Activated CD4-positive, alpha-beta T cell treated with anti-CD3 and anti-CD28 coated beads, Interleukin-2, amount 10 ng/mL, durations not matched to agents 24 days and 14 days (primary cell): ENCODE measurements around the gene LGI2. TPM values are rescaled to one million over a fixed set of nuclear protein-coding genes. Genes with fewer than 3 reads are reported as not detected.
"Not testable (repeated sequence)": the region's sequence is repeated elsewhere in the genome, so short reads cannot be mapped to it uniquely, and the experiment has no call there.

Experiments used
- DNase-seq: peaks from one replicate; pipeline ENCODE4 v3.0.0; 2022
- H3K27ac Mint-ChIP-seq: one replicate; pipeline ENCODE4 v1.8.0; 2022; ENCODE audit warnings: mild to moderate bottlenecking, mixed read lengths
- H3K27me3 Mint-ChIP-seq: one replicate; pipeline ENCODE4 v1.8.0; 2022; ENCODE audit warnings: mixed read lengths
- H3K36me3 Mint-ChIP-seq: one replicate; pipeline ENCODE4 v1.8.0; 2022; ENCODE audit warnings: low read depth, mild to moderate bottlenecking, mixed read lengths
- H3K4me1 Mint-ChIP-seq: one replicate; pipeline ENCODE4 v1.8.0; 2021; ENCODE audit warnings: mixed read lengths
- H3K4me3 Mint-ChIP-seq: one replicate; pipeline ENCODE4 v1.8.0; 2022; ENCODE audit warnings: mild to moderate bottlenecking, moderate library complexity, mixed read lengths
- H3K9me3 Mint-ChIP-seq: one replicate; pipeline ENCODE4 v1.8.0; 2021; ENCODE audit warnings: mixed read lengths
- intact Hi-C: fragments of 100-400 bp; cut with micrococcal nuclease; formaldehyde crosslinking; loops from one replicate; pipeline ENCODE4 v1.15.1; 2023
- total RNA-seq: library from RNA; stranded (reverse); gene quantifications from 2 replicates; pipeline ENCODE4 v1.2.3, GENCODE V29; 2022

LGI2 gene, protein sequence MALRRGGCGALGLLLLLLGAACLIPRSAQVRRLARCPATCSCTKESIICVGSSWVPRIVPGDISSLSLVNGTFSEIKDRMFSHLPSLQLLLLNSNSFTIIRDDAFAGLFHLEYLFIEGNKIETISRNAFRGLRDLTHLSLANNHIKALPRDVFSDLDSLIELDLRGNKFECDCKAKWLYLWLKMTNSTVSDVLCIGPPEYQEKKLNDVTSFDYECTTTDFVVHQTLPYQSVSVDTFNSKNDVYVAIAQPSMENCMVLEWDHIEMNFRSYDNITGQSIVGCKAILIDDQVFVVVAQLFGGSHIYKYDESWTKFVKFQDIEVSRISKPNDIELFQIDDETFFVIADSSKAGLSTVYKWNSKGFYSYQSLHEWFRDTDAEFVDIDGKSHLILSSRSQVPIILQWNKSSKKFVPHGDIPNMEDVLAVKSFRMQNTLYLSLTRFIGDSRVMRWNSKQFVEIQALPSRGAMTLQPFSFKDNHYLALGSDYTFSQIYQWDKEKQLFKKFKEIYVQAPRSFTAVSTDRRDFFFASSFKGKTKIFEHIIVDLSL
- not detected in 2 replicates for total RNA-seq

DNA sequence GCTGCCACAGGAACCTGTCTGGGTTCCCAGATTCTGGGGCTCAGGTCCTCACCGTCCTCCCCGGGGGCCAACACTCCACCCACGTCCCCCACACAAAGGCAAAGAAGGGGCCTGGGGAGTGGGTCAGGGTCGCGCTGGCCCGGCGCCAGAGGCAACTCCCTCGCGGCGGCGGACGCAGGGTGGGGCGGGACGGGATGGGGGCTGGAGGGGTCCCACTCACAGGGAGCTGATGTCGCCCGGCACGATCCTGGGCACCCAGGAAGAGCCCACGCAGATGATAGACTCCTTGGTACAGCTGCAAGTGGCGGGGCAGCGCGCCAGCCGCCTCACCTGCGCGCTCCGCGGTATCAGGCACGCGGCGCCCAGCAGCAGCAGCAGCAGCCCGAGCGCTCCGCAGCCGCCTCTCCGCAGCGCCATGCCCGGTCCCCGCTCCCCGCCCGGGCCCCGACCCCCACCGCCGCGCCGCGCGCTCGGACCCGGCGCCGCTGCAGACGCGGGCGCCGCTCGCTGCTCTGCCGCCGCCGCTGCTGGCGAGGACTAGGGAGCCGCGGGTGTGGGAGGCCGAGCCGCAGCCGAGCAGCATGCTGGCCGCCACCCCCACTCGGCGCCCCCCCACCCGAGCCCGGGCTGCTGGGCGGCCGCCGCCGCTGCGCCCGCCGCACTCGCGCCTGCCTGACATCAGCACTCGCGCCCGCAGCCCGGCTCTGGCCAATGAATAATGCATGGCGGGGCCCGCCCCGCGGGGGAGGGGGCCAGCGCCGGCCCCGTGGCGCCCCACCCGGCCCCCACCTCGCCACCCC lies at the start of gene LGI2:
Gene LGI2, minus strand, starts transcription at position 670 of the 800 bp plus-strand sequence. Its CDS starts 253 bp downstream, at position 417.
- Mint-ChIP-seq H3K27ac (no peak within 1 kb of the TSS), H3K9me3 (no peaks in the 10 kb centered on the region), H3K36me3 (no peaks in the 10 kb centered on the region), H3K4me3 (no peak within 1 kb of the TSS), H3K27me3 (peaks cover 74% of the 10 kb centered on the region), H3K4me1 (peaks cover 1% of the 10 kb centered on the region)
- intact Hi-C loops = no loop called here
- DNase-seq = peak; percentile 48

DNA sequence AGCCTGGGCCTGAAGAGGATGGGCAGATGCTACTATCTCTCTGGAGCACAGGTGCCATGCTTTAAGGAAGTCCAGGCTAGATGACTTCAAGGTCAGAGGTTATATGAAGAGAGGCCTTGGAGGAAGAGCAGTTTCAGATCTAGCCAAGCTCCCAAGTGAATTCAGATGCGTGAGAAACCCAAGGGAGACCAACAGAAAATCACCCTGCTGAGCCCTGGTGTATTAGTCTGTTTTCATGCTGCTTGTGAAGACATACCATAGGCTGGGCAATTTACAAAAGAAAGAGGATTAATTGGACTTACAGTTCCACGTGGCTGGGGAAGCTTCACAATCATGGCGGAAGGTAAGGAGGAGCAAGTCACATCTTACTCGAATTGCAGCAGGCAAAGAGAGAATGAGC lies 47.8 kb upstream of the LGI2 start:
- Mint-ChIP-seq H3K27me3 (peaks cover 13% of the 10 kb centered on the region), H3K4me1 (no peaks in the 10 kb centered on the region), H3K4me3 (no peak overlapping the region), H3K36me3 (no peaks in the 10 kb centered on the region), H3K9me3 (no peaks in the 10 kb centered on the region), H3K27ac (no peak overlapping the region)
- DNase-seq = no peak
- intact Hi-C loops = no loop called here

DNA sequence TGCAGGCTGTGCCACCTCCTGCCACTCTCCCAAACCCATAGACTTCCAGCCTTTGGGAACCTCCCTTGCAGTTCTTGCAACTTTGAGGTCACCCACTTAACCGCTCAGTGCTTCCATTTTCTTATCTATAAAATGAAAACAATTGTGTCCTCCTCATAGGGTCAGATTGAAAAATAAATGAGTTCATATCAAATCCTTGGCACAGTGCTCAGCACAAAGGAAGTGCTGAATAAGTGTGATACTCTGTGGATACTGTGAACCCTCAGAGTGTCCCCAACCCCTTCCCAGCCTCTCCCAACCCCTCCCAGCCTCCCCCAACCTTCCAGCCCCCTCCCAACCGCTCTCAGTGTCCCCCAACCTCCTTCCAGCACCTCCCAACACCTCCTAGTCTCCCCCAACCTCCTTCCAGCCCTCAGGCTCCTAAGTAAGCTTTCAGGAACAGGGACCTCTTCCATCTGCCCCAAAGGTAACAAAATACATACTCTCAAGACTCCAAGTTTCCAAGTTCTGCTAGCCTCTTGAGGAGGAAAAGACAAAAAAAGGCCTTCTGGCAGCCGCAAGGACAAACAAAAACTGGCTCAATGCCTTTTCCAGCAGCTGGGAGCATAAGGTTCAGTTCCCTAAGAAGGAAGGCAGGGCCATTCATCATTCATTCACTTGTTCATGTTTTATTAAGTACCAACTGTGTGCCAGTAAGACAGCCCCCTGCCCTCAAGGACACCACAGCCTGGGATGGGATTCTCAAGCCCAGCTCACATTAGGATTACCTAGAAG lies 46.1 kb upstream of the LGI2 start:
- Mint-ChIP-seq H3K4me1 (no peaks in the 10 kb centered on the region), H3K27ac (no peak overlapping the region), H3K27me3 (peaks cover 11% of the 10 kb centered on the region), H3K9me3 (no peaks in the 10 kb centered on the region), H3K4me3 (no peak overlapping the region), H3K36me3 (no peaks in the 10 kb centered on the region)
- intact Hi-C loops = no loop called here
- DNase-seq = no peak

DNA sequence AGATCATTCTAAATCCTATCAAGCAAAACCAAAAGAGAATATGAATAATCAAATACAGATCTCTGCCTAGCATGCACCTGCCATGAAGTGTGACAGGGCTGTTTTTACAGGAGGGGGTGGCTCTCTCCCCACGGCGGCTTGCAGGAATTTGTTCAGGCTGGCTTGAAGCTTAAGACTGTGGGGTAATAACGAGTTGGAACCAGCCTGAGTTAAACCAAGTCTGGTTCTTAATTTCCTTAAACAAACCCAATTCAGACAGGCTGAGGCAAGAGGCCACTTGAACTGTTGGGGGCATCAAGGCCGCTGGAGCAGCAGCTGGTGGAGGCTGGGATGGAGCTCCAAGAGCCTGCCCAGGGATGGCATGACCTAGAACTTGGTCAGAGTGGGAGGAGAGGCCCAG lies 45.1 kb upstream of the LGI2 start:
- intact Hi-C loops = no loop called here
- H3K27ac Mint-ChIP-seq = no peak overlapping the region
- DNase-seq = no peak
- H3K36me3 Mint-ChIP-seq = no peaks in the 10 kb centered on the region
- no peaks in the 10 kb centered on the region for H3K9me3 Mint-ChIP-seq
- H3K4me1 Mint-ChIP-seq = no peaks in the 10 kb centered on the region
- H3K27me3 Mint-ChIP-seq = peaks cover 7% of the 10 kb centered on the region
- H3K4me3 Mint-ChIP-seq = no peak overlapping the region

DNA sequence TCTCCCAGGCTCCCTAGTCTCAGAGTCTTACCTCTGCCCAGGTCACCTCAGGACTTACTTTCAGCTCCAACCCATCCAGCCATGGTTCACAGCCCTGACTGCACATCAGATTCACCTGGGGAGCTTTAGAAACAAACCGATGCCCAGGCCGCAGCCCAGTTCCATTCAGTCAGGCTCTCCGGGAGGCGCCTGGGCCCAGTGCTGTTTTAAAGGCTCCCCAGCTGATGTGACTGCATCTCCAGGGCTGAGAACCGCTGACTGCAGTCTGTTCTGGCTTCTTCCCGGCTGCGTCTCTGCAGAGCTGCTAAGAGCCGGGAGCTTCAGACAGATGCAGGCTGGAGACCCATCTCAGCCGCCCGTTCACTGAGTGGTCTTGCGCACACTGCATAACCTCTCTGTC lies 44.4 kb upstream of the LGI2 start:
- H3K27ac Mint-ChIP-seq = no peak overlapping the region
- intact Hi-C loops = no loop called here
- peaks cover 7% of the 10 kb centered on the region for H3K27me3 Mint-ChIP-seq
- no peak for DNase-seq
- no peak overlapping the region for H3K4me3 Mint-ChIP-seq
- no peaks in the 10 kb centered on the region for H3K9me3 Mint-ChIP-seq
- no peaks in the 10 kb centered on the region for H3K4me1 Mint-ChIP-seq
- no peaks in the 10 kb centered on the region for H3K36me3 Mint-ChIP-seq

DNA sequence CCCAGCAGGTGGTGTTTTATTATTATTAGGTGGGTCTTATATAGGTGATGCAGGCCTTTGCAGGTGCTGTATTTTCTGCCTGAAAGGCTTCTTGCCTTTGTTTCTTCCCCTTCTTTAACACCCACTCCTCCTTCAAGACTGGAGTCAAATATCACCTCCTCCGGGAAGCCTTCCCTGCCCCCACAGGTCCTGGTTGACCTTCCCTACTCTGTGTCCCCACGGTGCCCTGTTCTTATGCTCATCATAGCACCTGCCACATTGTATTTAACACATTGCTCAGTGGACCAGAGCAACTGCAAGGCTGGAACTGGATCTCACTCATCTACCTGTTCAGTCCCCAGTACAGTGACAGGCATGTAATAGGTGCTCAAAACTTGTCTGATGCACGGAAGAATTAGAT lies 39.8 kb upstream of the LGI2 start:
- intact Hi-C loops = no loop called here
- Mint-ChIP-seq H3K36me3 (no peaks in the 10 kb centered on the region), H3K27me3 (peaks cover 3% of the 10 kb centered on the region), H3K4me3 (no peak overlapping the region), H3K4me1 (no peaks in the 10 kb centered on the region), H3K9me3 (no peaks in the 10 kb centered on the region), H3K27ac (no peak overlapping the region)
- no peak for DNase-seq

DNA sequence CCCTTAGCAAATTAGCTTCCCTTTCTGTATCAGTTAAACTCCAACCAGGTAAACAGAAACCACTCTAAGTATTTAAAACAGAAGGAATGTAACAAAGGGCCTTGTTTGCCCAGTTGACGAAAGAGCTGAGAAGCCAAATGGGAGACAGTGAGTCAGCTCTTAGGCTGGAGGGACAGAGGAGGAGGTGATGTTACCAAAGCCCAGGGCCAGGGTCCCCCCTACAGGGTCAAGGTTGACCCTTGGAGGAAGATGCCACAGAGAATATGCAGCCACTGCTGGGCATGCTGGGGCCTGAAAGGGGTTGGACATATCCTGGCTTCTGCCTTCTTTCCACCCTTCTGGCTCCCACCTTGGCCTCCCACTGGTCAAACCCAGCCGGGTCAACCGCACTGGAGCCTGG lies 38.3 kb upstream of the LGI2 start:
- intact Hi-C loops = no loop called here
- H3K4me1 Mint-ChIP-seq = no peaks in the 10 kb centered on the region
- H3K27me3 Mint-ChIP-seq = peaks cover 3% of the 10 kb centered on the region
- H3K36me3 Mint-ChIP-seq = no peaks in the 10 kb centered on the region
- no peak overlapping the region for H3K4me3 Mint-ChIP-seq
- no peaks in the 10 kb centered on the region for H3K9me3 Mint-ChIP-seq
- H3K27ac Mint-ChIP-seq = no peak overlapping the region
- no peak for DNase-seq

DNA sequence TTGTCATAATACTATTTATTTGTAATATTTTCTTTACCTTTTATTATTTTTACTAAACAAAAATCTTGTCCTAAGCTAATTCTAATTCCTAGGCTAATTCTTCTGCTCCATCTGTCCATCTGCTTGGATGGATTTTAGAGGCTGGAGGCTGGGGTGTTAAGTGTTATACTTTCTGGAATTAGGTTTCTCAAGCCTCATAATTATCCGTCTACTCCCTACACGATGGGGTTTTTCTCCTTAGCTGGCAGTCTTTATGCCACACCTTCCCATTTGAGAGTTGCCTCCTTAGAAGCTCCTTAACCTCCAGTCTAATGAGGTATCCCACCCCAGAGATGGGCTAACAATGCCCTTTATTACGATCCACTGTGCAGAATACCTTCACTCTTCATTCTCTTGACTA lies 37.6 kb upstream of the LGI2 start:
- H3K27ac Mint-ChIP-seq = no peak overlapping the region
- peaks cover 3% of the 10 kb centered on the region for H3K27me3 Mint-ChIP-seq
- H3K4me3 Mint-ChIP-seq = no peak overlapping the region
- no peaks in the 10 kb centered on the region for H3K36me3 Mint-ChIP-seq
- no peak for DNase-seq
- H3K4me1 Mint-ChIP-seq = no peaks in the 10 kb centered on the region
- H3K9me3 Mint-ChIP-seq = no peaks in the 10 kb centered on the region
- intact Hi-C loops = no loop called here

DNA sequence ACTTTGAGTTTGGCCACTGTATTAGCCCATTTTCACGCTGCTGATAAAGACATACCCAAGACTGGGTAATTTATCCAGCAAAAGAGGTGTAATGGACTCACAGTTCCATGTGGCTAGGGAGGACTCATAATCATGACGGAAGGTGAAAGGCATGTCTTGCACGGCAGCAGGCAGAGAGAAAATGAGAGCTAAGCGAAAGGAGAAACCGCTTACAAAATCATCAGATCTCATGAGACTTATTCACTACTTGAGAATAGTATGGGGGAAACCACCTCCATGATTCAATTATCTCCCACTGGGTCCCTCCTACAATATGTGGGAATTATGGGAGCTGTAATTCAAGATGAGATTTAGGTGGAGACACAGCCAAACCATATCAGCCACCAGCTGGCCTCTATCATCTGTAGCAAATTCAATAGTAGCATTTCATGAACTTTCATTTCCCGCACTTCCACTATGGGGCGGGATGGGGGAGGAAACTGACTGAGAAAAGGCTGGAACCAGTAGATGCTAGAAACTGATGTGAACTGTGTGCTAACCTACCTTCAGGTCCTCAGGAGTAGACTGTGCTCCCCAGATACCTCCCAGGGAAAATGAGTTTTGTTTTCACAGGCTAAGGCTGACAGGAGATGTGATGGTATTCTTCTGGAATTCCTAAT lies 35.3 kb upstream of the LGI2 start:
- intact Hi-C loops = no loop called here
- no peaks in the 10 kb centered on the region for H3K4me1 Mint-ChIP-seq
- peaks cover 3% of the 10 kb centered on the region for H3K27me3 Mint-ChIP-seq
- H3K9me3 Mint-ChIP-seq = no peaks in the 10 kb centered on the region
- no peak overlapping the region for H3K27ac Mint-ChIP-seq
- no peaks in the 10 kb centered on the region for H3K36me3 Mint-ChIP-seq
- no peak for DNase-seq
- H3K4me3 Mint-ChIP-seq = no peak overlapping the region

DNA sequence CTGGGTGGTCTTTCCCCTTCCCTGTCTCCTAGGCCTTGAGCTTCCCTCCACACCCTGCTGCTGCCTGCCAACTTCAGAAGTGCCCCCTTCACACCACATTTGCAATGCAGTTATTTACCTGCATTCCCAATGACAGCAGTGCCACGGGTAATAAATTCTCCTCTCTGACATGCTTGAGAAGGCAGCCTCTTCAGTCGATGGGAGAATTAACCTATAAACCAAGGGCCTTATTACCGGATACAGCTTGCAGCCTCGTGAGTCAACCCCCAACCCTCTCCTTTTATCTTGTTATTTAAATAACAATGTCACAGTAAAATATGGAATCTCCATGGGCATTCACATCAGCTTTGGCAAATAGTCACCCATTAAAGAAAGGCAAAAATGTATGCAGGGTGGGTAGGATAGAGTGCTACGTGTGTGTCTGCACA lies 34.7 kb upstream of the LGI2 start:
- Mint-ChIP-seq H3K9me3 (no peaks in the 10 kb centered on the region), H3K4me1 (no peaks in the 10 kb centered on the region)

DNA sequence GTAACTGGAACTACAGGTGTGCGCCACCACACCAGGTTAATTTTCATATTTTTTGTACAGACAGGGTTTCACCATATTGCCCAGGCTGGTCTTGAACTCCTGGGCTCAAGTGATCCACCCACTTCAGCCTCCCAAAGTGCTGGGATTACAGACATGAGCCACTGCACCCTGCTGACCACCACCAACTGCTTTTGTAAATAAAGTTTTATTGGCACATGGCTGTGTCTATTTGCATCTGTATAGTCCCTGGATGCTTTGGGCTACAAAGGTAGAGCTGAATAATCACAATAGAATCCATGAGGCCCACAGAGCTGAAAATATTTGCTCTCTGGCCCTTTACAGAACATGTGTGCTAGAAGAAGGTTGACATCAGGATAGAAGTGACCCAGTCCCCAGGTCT lies 33.7 kb upstream of the LGI2 start:
- H3K9me3 Mint-ChIP-seq, H3K27me3 Mint-ChIP-seq, H3K4me1 Mint-ChIP-seq, intact Hi-C loops, H3K27ac Mint-ChIP-seq, DNase-seq, H3K36me3 Mint-ChIP-seq, H3K4me3 Mint-ChIP-seq: not testable (repeated sequence)

More for the DNA sequence above, 34.7 kb upstream of the LGI2 start:
- H3K27ac Mint-ChIP-seq = no peak overlapping the region
- H3K4me3 Mint-ChIP-seq = no peak overlapping the region
- no peaks in the 10 kb centered on the region for H3K36me3 Mint-ChIP-seq
- no peak for DNase-seq
- peaks cover 3% of the 10 kb centered on the region for H3K27me3 Mint-ChIP-seq
- intact Hi-C loops = no loop called here

DNA sequence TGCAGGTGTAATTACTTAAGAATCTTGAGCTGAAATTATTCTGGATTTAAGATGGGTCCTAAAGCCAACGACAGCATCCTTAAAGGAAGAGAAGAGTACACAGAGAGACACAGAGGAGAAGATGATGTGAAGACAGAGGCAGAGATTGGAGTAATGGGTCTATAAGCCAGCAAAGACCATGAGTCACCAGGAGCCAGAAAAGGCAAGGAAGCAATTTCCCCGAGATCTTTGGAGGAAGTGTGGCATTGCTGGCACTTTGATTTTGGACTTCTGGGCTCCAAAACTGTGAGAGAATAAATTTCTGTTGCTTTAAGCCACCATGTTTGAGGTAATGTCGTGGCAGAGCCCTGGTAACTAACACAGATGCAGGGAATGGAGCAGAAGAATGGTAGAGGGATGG lies 32.4 kb upstream of the LGI2 start:
- H3K4me1 Mint-ChIP-seq = no peaks in the 10 kb centered on the region
- no peak overlapping the region for H3K4me3 Mint-ChIP-seq
- no peaks in the 10 kb centered on the region for H3K36me3 Mint-ChIP-seq
- H3K27me3 Mint-ChIP-seq = peaks cover 4% of the 10 kb centered on the region
- H3K9me3 Mint-ChIP-seq = no peaks in the 10 kb centered on the region
- intact Hi-C loops = no loop called here
- DNase-seq = no peak
- H3K27ac Mint-ChIP-seq = no peak overlapping the region

DNA sequence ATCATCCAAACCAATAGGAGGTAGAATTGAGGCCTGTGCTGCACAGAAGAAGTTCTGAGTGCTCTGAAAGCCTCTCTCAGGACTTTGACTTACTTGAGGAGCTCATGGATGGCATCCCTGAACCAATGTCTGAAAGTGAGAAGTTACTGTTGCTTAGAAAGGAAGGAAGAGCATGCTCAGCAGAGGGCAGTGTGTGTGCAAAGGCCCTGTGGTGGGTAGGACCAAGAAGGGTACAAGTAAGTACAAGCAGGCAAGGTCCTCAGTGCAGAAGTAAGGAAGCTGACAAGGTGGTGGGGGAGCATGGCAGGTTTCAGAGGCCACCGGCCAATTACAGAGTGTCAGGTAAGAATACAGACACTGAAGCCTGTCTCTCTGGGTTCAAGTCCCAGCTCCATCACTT lies 31.4 kb upstream of the LGI2 start:
- Mint-ChIP-seq H3K36me3 (no peaks in the 10 kb centered on the region), H3K27me3 (peaks cover 5% of the 10 kb centered on the region), H3K9me3 (no peaks in the 10 kb centered on the region), H3K4me3 (no peak overlapping the region), H3K4me1 (no peaks in the 10 kb centered on the region), H3K27ac (no peak overlapping the region)
- no peak for DNase-seq
- intact Hi-C loops = no loop called here
